ENCODE data around the gene SLC1A2.

The SLC1A2 gene

DNA sequence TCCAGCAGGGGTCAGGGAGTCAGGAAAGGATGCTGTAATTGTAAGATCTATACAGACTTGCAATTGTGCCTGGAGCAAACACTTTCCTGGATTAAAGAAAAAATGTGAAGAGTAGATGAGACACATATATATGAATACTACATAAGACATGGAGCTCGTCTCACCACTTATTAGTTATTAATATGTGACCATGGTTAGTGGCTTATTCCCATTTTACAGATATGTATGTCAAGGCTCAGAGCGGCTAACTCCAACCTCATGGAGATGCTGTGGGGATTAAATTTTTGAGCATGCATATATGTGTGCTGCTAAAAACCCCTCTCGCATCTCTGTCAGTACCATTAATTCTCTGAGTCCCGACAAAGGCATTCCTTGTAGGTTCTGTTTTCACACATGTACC lies 125.7 kb downstream of the SLC1A2 start:
- DNase-seq, result no peak

DNA sequence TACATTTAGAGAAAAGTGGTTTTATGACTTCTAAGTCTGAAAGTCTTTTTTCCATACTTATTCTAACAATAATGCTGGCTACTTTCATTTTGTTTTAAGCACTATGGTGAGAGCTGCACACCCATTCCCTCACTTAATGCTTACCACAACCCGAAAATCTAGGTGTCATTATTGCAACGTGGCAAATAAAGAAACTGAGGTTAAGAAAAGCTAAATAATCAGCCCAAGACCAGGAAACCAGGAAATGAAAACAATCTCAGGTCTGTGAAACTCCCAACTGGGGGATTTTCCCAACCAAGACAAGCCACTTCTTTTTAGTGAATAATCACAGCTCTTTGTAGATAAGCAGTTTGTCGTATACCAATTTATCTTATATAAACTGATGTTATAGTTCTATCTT lies 126.3 kb downstream of the SLC1A2 start:
- DNase-seq, result no peak

DNA sequence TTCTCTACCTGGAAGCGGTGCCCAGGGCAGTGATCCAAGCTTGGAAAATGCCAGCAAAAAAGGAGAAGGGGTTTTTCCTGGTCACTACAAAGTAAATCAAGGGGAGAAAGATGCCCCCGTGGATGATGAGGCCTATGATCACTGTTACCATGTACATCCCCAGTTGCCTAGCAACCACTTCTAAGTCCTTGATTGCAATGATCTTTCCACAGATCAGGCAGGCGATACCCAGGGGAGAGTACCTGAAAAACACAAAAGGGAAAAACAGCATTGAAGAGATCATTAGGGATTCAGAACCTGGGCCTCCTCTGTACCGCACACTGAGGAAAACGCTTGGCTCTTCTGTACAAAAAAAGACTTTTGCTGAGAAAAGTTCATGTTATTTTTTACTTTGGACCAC lies 127.1 kb downstream of the SLC1A2 start:
- no peak for DNase-seq

DNA sequence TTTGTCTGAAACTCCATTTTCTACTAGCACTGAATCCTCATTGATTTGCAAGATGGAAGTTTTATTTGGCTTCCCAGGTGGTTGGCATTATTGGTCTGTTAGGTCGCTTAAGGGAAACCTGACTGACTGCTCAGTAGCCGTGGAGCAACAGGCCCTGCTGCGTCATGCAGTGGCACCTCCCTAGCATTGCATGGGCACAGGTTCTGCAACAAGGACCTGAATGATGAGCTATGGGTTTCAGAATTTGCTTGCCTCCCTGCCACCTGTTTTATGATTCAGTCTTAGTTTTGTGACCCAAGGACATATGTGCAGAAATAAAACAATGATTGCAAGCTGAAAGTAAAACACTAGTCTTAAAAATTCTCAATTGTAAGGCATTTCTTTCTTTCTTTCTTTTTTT lies 128.5 kb downstream of the SLC1A2 start:
- DNase-seq, result peak; percentile 51

DNA sequence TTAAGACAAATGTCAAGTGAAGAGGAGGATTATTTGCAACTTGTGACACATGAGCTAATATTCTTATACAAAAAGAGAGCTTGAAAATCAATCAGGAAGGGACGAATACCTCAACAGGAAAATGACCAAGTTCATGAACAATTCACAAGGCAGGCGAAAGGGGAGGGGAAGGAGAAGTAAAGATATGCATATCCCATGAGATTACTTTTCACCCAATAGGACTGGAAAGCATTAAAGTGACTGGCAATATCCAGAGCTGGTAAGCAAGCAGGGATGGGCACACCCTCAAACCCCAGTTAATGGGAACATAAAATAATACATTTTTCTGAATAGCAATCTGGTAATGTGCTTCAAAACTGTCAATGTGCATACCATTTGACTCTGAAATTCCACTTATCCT lies 129.5 kb downstream of the SLC1A2 start:
- no peak for DNase-seq

DNA sequence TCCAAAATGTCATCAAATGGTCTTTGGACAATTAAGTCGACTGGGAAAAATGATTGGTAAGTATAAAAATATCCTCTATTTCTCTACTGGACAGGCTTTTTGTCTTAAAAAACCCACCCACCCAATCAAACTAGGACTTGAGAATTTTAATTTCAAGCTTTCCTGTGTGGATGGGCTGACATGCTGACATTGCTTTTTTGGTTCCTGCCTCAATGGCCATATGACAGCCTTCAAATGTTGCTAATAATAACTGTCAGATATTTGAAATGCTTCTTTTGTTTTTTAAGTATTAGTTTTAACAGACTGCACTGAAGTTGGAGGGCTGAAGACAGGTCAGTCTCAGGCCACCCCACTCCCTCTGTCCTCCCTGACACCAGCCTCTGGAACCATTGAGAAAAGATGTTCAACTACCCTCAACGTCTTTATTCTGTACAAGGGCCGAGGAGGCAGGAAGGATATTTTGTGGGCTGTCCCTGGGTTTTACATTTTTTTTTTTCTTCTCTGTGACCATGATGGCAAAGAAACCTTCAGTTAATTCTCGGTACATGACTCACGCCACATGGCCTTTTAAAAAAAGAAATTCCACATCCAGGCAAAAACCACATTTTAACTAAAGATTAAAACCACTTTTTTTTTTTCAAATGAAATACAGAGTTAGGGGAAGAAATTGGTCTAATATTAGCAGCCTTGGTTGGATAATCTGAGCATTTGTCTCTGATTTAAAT lies 130.4 kb downstream of the SLC1A2 start:
- DNase-seq, result no peak

DNA sequence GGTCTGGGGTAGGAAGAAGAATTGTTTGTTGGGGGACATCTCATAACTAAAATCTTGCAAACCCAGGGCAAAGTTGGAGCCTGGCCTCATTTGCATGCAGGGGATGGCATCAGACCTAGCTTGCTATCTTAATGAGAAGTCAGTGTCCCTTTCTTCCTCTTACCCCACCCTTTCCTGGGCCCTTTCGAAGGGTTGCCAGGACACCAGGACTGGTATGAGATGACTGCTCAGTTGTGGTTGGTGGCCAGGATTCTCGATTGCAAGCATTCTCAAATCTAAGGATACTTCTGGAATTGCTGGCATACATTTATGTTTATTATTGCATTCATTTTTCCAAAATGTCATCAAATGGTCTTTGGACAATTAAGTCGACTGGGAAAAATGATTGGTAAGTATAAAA lies 131.0 kb downstream of the SLC1A2 start:
- DNase-seq, result no peak

DNA sequence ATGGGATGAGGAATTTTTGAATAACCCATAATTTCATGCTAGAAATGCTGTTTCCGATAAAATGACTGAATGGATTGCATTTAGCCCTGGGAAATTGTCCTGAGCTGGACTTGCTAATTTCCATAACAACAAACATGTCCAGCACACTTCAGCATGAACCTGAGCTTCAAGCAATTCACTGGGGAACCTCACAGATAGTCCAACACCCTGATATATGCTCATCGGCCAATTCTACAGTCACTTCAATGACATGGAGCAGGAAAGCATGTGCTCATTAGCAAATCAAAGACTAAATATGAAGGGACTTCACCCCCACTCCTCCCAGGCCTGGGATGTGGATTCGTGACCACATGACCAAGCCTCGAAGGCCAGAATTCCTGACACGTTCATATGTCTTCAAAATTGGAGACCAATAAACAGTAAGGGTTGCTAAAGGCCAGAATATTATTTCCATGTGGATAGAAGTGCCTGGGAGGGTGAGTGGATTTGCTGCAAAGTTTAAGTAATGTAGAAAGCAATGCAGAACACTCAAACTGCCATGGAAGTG lies 131.9 kb downstream of the SLC1A2 start:
- no peak for DNase-seq

DNA sequence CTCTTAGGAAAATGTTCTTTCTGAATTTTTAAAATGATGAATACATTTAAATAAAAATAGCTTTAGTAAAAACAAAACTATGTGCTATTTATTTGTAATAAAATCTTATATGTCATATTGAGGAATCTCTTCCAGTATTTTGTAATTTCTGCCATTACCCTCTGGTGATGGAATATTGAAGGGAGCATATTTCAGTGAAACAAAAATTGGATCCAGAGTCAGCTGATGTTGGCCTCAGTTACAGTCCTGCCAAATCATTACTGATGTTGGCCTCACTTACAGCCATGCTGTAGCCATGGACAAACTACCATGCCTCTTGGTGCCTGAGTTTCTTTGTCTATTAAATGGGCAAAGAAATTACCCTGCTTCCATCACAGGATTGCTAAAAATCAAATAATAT lies 133.2 kb downstream of the SLC1A2 start:
- DNase-seq, result no peak

DNA sequence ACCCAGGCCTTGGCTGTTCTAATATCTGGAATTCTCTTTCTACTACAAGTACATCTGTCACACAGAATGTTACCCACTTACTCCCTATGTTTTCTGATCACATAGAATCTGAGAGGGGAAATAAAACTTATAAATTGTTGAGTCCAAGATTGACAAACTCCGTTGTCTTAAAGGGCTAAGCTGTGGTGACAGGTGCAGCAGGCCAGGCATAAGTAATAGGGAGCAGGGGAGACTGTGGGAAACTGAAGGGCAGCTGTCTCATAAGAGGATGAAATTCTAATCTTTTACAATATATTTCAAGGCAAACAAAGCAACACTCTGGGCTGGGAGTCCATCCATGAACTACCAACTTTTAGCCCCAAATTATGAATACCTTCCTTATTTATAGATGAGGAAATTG lies 133.9 kb downstream of the SLC1A2 start:
- DNase-seq, result no peak

DNA sequence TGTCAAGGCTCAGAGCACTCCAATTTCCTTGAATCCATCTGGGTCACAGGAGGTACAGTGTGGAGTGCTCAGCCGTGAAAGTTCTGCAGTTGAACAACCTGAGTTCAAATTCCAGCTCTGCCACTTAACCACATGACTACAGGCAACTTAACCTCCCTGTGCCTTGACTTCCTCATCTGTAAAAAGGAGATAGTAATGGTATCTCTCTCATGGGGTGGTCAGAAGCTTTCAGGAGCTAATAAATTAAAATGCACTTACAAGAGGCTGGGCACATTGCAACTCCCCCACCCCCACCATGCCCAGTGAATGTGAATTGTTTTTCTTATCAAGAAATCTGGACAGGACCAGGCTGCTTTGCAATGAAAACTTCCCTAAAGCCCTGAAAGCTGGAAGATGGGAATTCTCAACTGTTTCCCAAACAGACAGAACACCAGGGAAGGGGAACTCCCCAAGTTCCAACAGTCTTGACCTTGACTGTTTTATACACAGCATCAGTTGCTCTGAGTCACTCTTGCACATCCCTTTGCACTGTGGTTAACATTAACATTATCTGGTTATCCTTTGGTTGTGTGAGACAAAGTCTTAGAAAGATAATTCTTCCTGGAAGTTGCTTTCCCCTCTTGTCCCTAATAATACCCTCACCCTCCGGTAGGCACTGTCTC lies 137.0 kb downstream of the SLC1A2 start:
- no peak for DNase-seq

DNA sequence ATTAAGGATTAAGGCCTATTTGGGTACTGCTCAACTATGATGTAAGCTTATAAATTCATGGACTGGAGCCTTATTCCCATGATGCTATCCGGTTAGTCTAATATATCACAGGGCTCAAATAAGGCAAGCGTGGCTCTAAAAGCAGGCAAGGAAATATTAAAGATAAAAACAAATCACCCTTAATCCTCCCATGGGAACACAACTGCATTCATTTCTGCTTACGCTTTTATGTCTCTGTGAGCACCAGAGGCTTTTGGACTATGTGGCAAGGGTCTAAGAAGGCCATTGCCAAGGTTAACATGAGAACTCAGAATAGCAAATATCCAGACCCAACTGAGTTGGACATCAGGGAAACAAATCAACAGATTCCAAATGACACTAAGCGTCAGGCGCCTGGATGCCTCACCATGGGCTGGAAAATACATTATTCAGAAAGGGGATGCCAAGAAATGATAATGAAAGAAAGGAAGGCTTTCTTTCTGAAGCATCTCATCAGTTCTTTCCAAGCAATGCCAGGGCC lies 138.1 kb downstream of the SLC1A2 start:
- DNase-seq, result no peak

DNA sequence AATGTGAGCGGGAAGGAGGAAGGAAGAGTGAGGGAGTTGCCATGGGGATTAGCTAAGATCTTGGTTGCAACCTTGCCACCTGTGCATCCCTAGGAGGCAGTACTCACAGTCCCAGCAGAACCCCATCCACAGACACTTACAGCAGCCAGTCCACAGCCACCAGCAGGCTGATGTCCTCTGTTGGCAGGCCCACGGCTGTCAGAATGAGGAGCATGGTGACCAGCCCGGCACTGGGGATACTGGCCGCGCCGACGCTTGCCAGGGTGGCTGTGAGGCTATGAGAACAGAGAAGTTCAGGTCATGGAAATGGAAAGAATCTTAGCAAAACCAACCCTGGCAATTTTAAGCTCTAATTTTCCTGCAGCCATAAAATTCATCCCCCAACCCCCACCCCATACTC lies 138.6 kb downstream of the SLC1A2 start:
- DNase-seq, result no peak

DNA sequence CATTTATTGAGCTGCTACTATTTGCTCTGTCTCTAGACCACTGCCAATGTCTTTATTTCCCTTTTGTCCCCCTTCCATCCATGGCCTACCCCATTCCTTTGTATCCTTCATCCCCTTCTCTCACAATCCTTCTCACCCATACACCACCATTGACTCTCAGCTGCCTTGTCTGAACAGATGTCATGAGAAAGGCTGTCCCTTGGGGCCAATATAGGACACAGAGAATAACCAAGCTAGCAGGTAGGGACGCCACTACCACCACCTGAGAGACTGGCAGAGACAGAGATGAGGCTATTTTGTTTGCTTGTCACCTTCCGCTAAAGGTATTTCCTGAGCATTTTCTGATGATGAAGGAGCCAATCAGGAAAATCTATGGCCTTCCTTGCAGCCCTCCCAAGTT lies 141.5 kb downstream of the SLC1A2 start:
- no peak for DNase-seq

DNA sequence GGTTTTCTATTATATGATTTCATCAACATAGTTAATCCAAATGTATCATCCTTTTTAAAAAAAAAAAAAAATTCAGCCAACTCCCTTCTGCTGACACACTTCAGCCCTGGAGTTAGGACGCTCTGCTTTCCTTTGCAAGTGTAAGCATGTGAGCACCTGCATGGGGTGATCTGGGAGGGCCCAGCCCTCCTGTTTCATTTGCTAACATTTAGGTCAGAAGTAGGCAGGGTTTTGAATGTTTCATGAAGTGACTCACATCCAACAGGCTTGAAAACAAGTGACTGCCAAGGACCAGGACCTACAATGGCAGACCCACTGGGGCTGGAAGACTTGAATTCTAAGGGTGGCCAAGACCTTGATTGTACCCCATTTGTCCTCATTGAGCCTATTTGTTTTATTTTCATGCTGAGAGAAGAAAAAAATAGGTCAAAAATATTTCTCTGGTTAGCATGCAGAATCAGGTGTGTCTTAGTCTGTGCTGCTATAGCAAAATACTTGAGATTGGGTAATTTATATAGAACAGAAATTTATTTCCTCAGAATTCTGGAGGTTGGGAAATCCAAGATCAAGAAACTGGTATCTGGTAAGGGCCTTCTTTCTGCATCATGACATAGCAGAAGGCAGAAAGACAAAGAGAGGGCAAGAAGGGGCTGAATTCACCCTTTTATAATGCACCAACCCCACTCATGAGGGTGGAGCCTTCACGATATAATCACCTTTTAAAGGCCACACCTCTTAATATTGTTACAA lies 142.8 kb downstream of the SLC1A2 start:
- DNase-seq, result peak; percentile 46

DNA sequence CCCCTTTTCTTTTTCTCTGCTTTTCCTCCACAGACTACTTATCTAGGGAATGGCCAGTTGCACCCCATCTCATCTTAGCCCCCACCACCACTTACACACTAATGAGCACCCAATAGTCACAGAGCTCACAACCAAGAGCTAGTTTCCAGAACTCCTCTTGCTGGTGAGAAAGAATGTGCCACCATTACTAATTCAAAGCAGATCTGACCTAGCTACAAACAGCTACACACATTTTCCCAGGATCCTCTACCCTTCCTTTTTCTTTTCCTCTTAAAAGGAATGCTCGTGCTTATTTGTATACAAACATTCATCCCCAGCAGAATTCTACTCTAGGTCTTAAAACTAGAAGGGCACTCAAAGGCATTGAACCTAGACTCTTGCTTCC lies 143.6 kb downstream of the SLC1A2 start:
- no peak for DNase-seq

DNA sequence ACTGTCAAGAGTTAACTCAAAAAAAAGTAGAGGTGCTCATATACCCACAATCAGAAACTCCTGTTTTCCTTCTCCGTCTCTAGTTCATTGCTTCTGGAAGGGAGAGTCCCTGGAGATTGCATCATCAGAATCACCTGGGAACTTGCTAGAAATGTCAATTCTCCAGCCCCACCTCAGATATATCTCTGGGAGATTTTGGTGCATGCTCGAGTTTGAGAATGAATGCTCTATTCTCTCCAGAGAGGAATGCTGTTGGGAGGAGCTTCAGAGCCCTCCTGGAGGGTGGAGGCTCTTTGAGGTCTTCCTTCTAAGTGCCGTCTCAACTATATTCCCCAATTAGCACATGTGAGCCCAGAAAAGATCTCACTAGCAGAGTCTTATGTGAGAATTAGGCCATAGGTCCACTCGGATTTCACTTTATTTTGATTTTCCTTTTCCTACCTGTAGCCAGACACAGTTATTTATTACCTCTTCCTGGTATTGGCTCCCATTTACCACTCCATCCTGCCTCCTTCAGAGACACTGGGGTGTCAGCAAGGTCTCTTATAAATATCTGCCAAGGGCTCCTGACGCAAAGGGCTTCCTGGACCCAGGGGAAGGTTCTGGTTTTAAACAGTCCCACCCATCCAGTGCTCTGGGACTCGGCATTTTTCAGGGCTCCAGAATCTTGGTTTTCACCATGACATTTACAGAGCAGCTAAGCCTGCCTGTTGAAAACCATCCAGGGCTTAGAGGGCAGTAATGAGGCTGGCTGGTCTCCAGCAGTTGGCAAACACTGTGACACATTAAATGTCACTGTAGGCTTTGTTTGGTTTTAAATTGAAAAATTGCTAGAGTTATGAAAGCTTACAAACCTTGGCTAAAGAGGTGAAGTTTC lies 144.2 kb downstream of the SLC1A2 start:
- DNase-seq, result peak; percentile 33

DNA sequence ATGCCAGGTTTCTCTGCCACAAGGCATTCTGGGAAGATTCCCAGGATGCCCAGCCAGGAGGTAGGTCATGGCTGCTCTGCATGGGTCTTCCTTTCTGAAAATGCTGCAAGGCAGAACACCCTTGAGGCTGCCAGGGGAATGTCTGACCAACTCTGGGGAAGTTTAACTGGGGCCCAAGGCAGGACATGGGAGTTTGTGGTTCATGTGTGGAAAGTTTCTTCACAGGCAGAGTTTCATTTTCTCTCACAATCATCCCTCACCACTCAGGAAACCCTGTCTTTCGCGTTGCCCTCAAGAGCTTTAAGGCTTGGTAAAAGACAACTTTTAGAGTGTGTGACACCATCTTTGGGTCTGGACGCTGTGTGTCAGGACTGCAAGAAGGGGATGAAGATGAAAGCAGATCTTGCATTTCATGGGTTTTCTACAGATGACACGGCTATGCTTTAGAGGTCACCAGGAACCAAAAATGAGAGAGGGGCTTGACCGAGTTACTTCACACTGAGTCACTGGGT lies 146.9 kb downstream of the SLC1A2 start:
- no peak for DNase-seq

DNA sequence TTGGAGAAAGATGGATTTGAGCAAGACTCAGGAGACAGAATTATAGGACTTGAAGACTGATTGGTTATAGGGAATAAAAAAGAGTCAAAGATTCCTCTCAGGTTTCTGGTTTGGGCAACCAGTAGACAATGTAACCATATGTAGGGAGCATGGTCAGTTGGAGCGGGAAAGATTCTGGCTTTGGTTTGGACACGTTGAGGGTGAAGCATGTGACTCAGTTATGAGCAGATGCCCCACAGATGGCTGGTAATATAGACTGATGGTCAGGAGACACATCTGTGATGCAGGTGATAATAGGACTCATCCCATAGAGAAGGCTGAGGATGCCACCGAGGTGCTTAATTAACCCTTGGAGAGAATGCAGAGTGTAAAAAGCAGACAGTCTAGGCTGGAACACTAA lies 148.3 kb downstream of the SLC1A2 start:
- DNase-seq, result no peak

DNA sequence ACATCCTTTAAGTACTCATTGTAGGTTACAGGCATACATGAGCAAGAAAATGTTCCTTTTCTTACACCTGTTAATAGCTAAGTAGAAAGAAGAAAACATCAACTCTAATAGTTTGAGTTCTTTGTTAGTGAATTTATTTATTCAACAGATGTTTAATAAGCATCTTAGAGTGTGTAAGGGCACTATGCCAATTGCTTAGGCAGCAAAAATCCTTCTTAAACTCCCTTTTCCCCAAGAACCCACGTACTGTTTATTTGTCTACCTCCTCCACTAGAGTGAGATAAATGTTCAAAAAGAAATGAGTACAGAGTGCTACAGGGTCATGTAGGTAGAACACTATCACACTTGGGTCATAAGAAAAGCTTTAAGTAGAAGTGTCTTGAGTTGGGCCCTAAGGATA lies 149.0 kb downstream of the SLC1A2 start:
- no peak for DNase-seq

DNA sequence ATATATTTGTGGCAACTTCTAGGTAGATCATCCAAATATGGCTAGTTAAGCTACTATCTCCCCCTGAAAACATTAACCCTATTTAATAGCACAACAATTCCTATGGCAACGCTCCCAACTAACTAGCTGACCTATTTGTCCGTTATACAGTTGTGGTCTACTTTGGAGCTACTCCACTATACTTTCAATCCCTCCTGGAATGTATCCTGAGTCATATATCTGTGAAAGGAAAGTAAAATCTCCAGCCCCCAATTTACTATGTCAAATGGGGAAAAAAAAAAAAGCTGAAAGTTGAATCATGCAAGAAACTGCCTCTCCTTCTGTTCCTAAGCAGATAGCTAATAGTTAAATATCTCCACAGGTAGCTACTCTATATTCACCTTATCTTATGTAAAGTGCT lies 151.9 kb downstream of the SLC1A2 start:
- no peak for DNase-seq

DNA sequence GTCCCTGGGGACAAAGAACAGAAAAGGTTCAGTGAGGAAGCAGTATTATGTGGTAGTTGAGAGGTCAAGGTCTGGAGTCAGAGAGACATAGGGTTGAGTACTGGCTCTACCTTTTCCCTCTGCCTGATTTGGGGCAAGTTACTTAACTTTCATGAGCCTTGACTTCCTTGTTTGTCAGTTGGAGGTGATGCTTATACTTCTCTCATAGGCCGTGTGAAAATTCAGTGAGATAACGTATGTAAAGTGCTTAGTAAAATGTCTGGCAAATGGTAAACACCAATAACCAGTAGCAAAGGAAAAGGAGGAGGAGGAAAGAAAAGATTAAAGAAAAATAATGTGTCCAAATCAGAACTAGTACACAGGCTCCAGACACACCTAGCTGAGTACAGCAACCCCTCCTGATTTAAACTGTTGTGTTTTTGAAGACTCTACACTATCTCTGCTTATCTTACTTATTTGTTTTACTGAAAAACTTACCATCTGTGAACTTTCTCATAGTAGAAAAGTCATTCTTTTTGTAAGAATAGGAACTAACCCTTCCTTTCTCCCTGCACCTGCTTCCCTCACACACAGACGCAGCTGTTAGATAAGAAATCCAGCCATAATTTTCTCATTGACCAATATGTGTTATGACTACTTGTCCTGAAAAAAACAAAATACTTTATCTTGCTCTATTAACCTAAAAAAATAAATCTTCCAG lies 153.5 kb downstream of the SLC1A2 start:
- no peak for DNase-seq
